Smooth muscle cell of the brain vasculature (primary cell): ENCODE results near the gene GUCY2D.

Source experiments
- DNase-seq: peaks from one replicate; pipeline ENCODE4 v3.0.0-alpha.2; 2012; ENCODE audit warnings: low read depth, low spot score

The GUCY2D gene

GRCh38 chr17:8063761-8064534 lies 61.5 kb downstream of the GUCY2D start:
- no peak for DNase-seq

DNA sequence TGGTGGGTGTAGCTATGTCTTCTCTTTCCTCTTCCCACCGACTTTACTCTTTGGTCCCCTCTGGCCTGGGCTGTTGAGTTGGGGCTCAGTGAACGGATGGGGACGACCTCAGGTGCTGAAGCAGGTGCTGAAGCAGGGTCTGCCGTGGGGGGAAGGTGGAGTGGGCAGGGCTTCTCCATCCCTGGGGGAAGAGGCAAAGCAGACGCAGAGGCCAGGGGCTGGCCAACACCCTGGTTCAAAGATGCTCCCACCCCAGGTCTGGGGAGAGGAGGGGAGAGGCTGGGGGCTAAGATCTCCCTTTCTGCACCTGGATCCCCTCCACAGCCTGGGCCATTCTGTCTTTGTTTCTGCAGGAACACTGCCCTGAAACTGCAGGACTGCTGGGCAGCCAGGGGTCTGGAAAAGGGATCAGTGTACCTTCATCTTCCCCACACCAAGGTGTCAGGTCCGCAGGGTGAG lies 62.2 kb downstream of the GUCY2D start:
- no peak for DNase-seq

GRCh38 chr17:8066841-8067775 lies 64.7 kb downstream of the GUCY2D start:
- DNase-seq = no peak

GRCh38 chr17:8067806-8068205 lies 65.4 kb downstream of the GUCY2D start:
- no peak for DNase-seq

- no peak for DNase-seq
Measured at GRCh38 chr17:8068736-8069586, 66.5 kb downstream of the GUCY2D start.

DNA sequence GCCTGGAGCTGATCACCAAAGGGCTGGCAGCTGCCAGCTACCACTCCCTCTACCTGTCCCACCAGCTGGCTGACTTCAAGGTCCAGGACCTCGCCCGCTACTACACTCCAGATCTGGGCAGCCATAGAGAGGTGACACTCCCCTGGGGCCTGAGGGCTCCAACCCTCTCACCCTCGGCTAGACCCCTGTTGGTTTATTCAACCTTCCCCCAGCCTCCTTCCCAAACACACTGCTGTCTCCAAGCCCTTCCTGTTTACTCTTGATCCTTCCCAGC lies 67.1 kb downstream of the GUCY2D start:
- no peak for DNase-seq
